Suprapubic skin (tissue), 4 donors: Measurements from ENCODE around the gene WLS.

Source experiments
- POLR2A ChIP-seq, 2 donors: fragments of 450-650 bp; IDR thresholded peaks; one replicate each; pipeline ENCODE4 v1.6.1; 2017; ENCODE audit warnings: antibody characterized with exemption in 2 of 2, mild to moderate bottlenecking in 2 of 2, moderate library complexity in 2 of 2
- POLR2AphosphoS5 ChIP-seq, 3 donors: sonication (generic); formaldehyde crosslinking; IDR thresholded peaks; one replicate each; pipeline ENCODE4 v1.6.1; 2017; ENCODE audit warnings: antibody characterized with exemption in 3 of 3

GRCh38 chr1:68218490-68218889 lies 13.8 kb downstream of the WLS start:
- no peak for TF ChIP-seq POLR2A (IDR thresholded peaks at IDR 0.05)
- TF ChIP-seq POLR2AphosphoS5 (IDR thresholded peaks at IDR 0.05), result no peak
